ENCODE results near the gene TSPAN4. TPM values are rescaled to one million over a fixed set of nuclear protein-coding genes. Genes with fewer than 3 reads are reported as not detected.
A peak's percentile ranks its signal among the peaks of the same experiment; 100 is the strongest.

The TSPAN4 gene
- total RNA-seq, 6 experiments from 2014 or later: 193 to 267 (median 212) TPM

DNA sequence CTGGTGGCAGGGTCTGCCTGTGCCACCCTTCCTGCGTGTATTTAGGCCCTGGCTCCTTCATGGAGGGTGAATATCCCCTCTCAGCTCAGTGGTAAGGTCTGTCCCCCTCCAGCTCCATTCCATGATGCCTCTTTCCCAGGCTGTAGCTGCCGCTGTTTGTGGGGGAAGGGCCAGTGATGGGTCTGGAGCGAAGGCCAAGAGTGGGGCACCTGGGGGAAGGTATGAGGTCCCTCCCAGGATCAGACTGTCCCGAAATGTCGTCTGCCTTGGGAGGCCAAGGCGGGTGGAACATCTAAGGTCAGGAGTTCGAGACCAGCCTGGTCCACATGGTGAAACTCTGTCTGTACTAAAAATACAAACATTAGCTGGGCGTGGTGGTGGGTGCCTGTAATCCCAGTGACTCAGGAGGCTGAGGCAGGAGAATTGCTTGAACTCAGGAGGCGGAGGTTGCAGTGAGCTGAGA is 8.8 kb upstream of the TSPAN4 start:
- peaks cover 34% of the 10 kb centered on the region for H3K4me1 Mint-ChIP-seq (ENCODE audit: low read depth)
- H3K9me3 Mint-ChIP-seq: no peaks in the 10 kb centered on the region
- peak; percentile 73 for DNase-seq
- H3K36me3 Mint-ChIP-seq (ENCODE audit: low read depth): peaks cover 8% of the 10 kb centered on the region
- peak overlapping the region; percentile 95 for H3K27ac Mint-ChIP-seq
- TF ChIP-seq, protein P1, sequence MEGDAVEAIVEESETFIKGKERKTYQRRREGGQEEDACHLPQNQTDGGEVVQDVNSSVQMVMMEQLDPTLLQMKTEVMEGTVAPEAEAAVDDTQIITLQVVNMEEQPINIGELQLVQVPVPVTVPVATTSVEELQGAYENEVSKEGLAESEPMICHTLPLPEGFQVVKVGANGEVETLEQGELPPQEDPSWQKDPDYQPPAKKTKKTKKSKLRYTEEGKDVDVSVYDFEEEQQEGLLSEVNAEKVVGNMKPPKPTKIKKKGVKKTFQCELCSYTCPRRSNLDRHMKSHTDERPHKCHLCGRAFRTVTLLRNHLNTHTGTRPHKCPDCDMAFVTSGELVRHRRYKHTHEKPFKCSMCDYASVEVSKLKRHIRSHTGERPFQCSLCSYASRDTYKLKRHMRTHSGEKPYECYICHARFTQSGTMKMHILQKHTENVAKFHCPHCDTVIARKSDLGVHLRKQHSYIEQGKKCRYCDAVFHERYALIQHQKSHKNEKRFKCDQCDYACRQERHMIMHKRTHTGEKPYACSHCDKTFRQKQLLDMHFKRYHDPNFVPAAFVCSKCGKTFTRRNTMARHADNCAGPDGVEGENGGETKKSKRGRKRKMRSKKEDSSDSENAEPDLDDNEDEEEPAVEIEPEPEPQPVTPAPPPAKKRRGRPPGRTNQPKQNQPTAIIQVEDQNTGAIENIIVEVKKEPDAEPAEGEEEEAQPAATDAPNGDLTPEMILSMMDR (IDR thresholded peaks at IDR 0.05): no peak
- peak overlapping the region; percentile 95 for H3K4me3 Mint-ChIP-seq
- peaks cover 24% of the 10 kb centered on the region for H3K27me3 Mint-ChIP-seq (ENCODE audit: insufficient read depth)

GRCh38 chr11:834371-835316 is 8.0 kb upstream of the TSPAN4 start:
- Mint-ChIP-seq H3K4me3 (peak overlapping the region; percentile 95), H3K27me3 (ENCODE audit: insufficient read depth) (peaks cover 28% of the 10 kb centered on the region), H3K36me3 (ENCODE audit: low read depth) (peaks cover 11% of the 10 kb centered on the region), H3K4me1 (ENCODE audit: low read depth) (peaks cover 38% of the 10 kb centered on the region), H3K27ac (peak overlapping the region; percentile 95), H3K9me3 (no peaks in the 10 kb centered on the region)
- DNase-seq: peak; percentile 77
- TF ChIP-seq, protein P1 (IDR thresholded peaks at IDR 0.05): peak; percentile 19; the same call in 1 of the 2 replicates

GRCh38 chr11:836274-836673 is 6.4 kb upstream of the TSPAN4 start:
- Mint-ChIP-seq H3K27me3 (ENCODE audit: insufficient read depth) (peaks cover 43% of the 10 kb centered on the region), H3K4me1 (ENCODE audit: low read depth) (peaks cover 51% of the 10 kb centered on the region), H3K27ac (no peak overlapping the region; the same call in 1 of the 2 replicates), H3K4me3 (no peak overlapping the region), H3K9me3 (0 out of 2 replicates have a peak, but pooled peaks cover 6% of the 10 kb centered on the region), H3K36me3 (ENCODE audit: low read depth) (peaks cover 27% of the 10 kb centered on the region)
- TF ChIP-seq, protein P1 (IDR thresholded peaks at IDR 0.05): no peak
- no peak for DNase-seq

GRCh38 chr11:836700-837099 is 6.0 kb upstream of the TSPAN4 start:
- TF ChIP-seq, protein P1 (IDR thresholded peaks at IDR 0.05): no peak
- Mint-ChIP-seq H3K36me3 (ENCODE audit: low read depth) (peaks cover 29% of the 10 kb centered on the region), H3K4me1 (ENCODE audit: low read depth) (peaks cover 47% of the 10 kb centered on the region), H3K27ac (peak overlapping the region; percentile 31; the same call in 1 of the 2 replicates), H3K4me3 (no peak overlapping the region), H3K9me3 (0 out of 2 replicates have a peak, but pooled peaks cover 8% of the 10 kb centered on the region), H3K27me3 (ENCODE audit: insufficient read depth) (peaks cover 45% of the 10 kb centered on the region)
- no peak for DNase-seq

DNA sequence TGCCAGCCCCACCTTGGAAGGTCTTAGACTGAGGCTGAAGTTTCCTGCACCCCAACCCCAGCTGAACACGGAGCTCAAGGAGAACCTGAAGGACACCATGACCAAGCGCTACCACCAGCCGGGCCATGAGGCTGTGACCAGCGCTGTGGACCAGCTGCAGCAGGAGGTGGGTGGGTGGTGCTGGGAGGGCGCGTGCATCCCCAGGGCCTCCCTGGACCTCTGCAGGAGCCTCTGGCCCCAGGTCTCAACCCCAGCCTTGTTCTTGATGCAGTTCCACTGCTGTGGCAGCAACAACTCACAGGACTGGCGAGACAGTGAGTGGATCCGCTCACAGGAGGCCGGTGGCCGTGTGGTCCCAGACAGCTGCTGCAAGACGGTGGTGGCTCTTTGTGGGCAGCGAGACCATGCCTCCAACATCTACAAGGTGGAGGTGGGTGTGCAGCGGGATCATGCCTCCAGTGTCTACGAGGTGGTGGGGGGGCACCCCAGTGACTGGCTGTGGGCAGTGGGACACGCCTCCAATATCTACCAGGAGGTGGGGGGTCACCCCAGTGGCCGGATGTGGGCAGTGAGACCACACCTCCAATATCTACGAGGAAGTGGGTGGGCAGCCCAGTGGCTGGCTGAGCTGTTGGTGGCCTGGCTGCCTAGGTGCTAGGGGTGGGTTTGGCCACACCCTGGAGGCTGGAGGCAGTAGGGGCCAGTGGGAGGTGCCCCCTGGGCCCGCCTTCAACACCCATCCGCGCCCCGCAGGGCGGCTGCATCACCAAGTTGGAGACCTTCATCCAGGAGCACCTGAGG is 5.3 kb upstream of the TSPAN4 start:
- TF ChIP-seq, protein P1 (IDR thresholded peaks at IDR 0.05): no peak
- H3K9me3 Mint-ChIP-seq: 0 out of 2 replicates have a peak, but pooled peaks cover 8% of the 10 kb centered on the region
- DNase-seq: no peak
- H3K27me3 Mint-ChIP-seq (ENCODE audit: insufficient read depth): peaks cover 48% of the 10 kb centered on the region
- peak overlapping the region; percentile 17; the same call in 1 of the 2 replicates for H3K4me3 Mint-ChIP-seq
- H3K36me3 Mint-ChIP-seq (ENCODE audit: low read depth): peaks cover 29% of the 10 kb centered on the region
- peak overlapping the region; percentile 67 for H3K27ac Mint-ChIP-seq
- peaks cover 44% of the 10 kb centered on the region for H3K4me1 Mint-ChIP-seq (ENCODE audit: low read depth)
